Breast epithelium (tissue), 3 donors: ENCODE measurements around the gene MED10.

Experiments
- POLR2A ChIP-seq: fragments of 450-650 bp; IDR thresholded peaks from one replicate; pipeline ENCODE4 v1.6.1; 2016; ENCODE audit warnings: antibody characterized with exemption, mild to moderate bottlenecking, moderate library complexity
- POLR2AphosphoS5 ChIP-seq, 3 donors: sonication (generic); formaldehyde crosslinking; IDR thresholded peaks; one replicate each; pipeline ENCODE4 v1.6.1; 2017; ENCODE audit warnings: antibody characterized with exemption in 3 of 3
- TF ChIP-seq, protein P1 (sequence below), 3 donors: fragments of 450-650 bp; IDR thresholded peaks; one replicate each; pipeline ENCODE4 v1.5.1; 2016 to 2017; ENCODE audit warnings: antibody characterized with exemption in 3 of 3, mild to moderate bottlenecking in 3 of 3, moderate library complexity in 3 of 3

DNA sequence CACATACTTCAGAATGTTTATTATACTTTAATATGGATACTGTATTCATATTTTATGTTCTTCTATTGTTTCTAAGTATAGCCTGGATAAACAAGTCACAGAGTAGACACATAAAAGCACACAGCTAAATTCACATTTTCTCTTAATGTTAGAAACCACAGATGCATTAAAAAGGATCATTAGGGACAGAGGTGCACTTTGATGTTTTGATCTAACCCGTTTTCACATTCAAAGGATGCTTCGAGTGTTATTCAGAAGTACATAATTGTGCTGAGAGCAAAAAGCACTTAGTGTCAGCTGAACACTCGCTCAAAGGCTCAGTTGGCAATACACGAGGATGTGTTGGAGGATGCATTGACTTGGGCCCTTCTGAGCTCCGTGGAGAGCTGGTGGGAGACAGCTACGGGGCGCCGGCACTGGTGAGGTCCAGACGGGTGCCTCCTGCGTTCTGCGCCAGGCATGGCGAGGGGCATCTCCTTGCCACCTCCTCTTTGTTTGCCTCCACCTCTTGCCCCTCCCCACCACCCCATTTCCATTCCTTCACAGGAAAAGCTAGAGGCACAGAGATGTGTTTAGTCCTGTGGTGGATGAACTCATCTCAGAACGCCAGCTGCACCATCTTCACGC is 35.5 kb downstream of the MED10 start:
- TF ChIP-seq, protein P1, sequence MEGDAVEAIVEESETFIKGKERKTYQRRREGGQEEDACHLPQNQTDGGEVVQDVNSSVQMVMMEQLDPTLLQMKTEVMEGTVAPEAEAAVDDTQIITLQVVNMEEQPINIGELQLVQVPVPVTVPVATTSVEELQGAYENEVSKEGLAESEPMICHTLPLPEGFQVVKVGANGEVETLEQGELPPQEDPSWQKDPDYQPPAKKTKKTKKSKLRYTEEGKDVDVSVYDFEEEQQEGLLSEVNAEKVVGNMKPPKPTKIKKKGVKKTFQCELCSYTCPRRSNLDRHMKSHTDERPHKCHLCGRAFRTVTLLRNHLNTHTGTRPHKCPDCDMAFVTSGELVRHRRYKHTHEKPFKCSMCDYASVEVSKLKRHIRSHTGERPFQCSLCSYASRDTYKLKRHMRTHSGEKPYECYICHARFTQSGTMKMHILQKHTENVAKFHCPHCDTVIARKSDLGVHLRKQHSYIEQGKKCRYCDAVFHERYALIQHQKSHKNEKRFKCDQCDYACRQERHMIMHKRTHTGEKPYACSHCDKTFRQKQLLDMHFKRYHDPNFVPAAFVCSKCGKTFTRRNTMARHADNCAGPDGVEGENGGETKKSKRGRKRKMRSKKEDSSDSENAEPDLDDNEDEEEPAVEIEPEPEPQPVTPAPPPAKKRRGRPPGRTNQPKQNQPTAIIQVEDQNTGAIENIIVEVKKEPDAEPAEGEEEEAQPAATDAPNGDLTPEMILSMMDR (IDR thresholded peaks at IDR 0.05), result no peak
- TF ChIP-seq POLR2A (no peak), POLR2AphosphoS5 (IDR thresholded peaks at IDR 0.05) (no peak)
